Calu3 (cell line): Measurements from ENCODE around the gene TMF1. TPM values are rescaled to one million over a fixed set of nuclear protein-coding genes. Genes with fewer than 3 reads are reported as not detected.

Experiments
- BruUV-seq: library from RNA; stranded (reverse); fragments of 400-500 nt; replicated peaks from 2 replicates; lab custom pipeline; 2021; lab: Mats Ljungman, UMichigan
- CTCF ChIA-PET: fragments of 300-600 bp; sonication (Branson Sonifier 250); formaldehyde crosslinking; loops from one replicate; lab custom pipeline; 2022; ENCODE audit warnings: antibody characterized with exemption; lab: Charles Lee
- DNase-seq: peaks from one replicate; pipeline ENCODE4 v3.0.0; 2022
- H3K27ac Mint-ChIP-seq: one replicate; pipeline ENCODE4 v1.8.0; 2022; ENCODE audit warnings: mixed read lengths; ENCODE audit not compliant: unreplicated experiment
- H3K27me3 Mint-ChIP-seq: one replicate; pipeline ENCODE4 v1.8.0; 2022; ENCODE audit warnings: mixed read lengths; ENCODE audit not compliant: unreplicated experiment
- H3K36me3 Mint-ChIP-seq: one replicate; pipeline ENCODE4 v1.8.0; 2022; ENCODE audit warnings: mild to moderate bottlenecking, moderate library complexity, mixed read lengths; ENCODE audit not compliant: insufficient read depth, unreplicated experiment
- H3K4me1 Mint-ChIP-seq: one replicate; pipeline ENCODE4 v1.8.0; 2022; ENCODE audit warnings: mild to moderate bottlenecking, low read depth, mixed read lengths; ENCODE audit not compliant: unreplicated experiment
- H3K4me3 Mint-ChIP-seq: one replicate; pipeline ENCODE4 v1.8.0; 2022; ENCODE audit warnings: mild to moderate bottlenecking, low read depth, moderate library complexity, mixed read lengths; ENCODE audit not compliant: unreplicated experiment
- H3K9me3 Mint-ChIP-seq: one replicate; pipeline ENCODE4 v1.8.0; 2022; ENCODE audit warnings: low read depth, mixed read lengths; ENCODE audit not compliant: unreplicated experiment
- CTCF ChIP-seq: fragments of 200-600 bp; IDR thresholded peaks from one replicate; pipeline ENCODE4 v1.8.0; 2022; ENCODE audit warnings: antibody characterized with exemption; ENCODE audit not compliant: unreplicated experiment
- intact Hi-C: fragments of 100-400 bp; cut with micrococcal nuclease; formaldehyde crosslinking; loops from one replicate; pipeline ENCODE4 v1.10.0; 2022; ENCODE audit not compliant: unreplicated experiment
- total RNA-seq: library from RNA; stranded (reverse); gene quantifications from 2 replicates; pipeline ENCODE4 v1.2.3, GENCODE V29; 2022

TMF1 gene
- total RNA-seq, 1 experiment from 2014 or later = 34.4 TPM

GRCh38 chr3:69008980-69009379, 43.2 kb downstream of the TMF1 start:
- intact Hi-C loops = no loop called here
- H3K4me1 Mint-ChIP-seq = no peaks in the 10 kb centered on the region
- H3K9me3 Mint-ChIP-seq = no peaks in the 10 kb centered on the region
- H3K27ac Mint-ChIP-seq = no peak overlapping the region
- TF ChIP-seq CTCF = no peak
- H3K36me3 Mint-ChIP-seq = peaks cover 23% of the 10 kb centered on the region
- no TSS peak for BruUV-seq
- H3K4me3 Mint-ChIP-seq = no peak overlapping the region
- no peak for DNase-seq
- H3K27me3 Mint-ChIP-seq = no peaks in the 10 kb centered on the region
- CTCF ChIA-PET = no interaction called here

GRCh38 chr3:69005791-69006482, 46.2 kb downstream of the TMF1 start:
- no peaks in the 10 kb centered on the region for H3K27me3 Mint-ChIP-seq
- intact Hi-C loops = no loop called here
- no peak overlapping the region for H3K27ac Mint-ChIP-seq
- CTCF ChIA-PET = interaction anchor here (0.8 to 1.2 kb wide), 2 partner anchors 7 to 8 kb away, joined by 3 to 4 read pairs; partner anchors contain the start of gene EOGT
- BruUV-seq = no TSS peak
- no peaks in the 10 kb centered on the region for H3K9me3 Mint-ChIP-seq
- TF ChIP-seq CTCF = no peak
- no peak for DNase-seq
- H3K4me1 Mint-ChIP-seq = no peaks in the 10 kb centered on the region
- H3K36me3 Mint-ChIP-seq = peaks cover 15% of the 10 kb centered on the region
- H3K4me3 Mint-ChIP-seq = no peak overlapping the region

- TF ChIP-seq CTCF = no peak
- no peak overlapping the region for H3K27ac Mint-ChIP-seq
- CTCF ChIA-PET = interaction anchor here (0.8 to 1.2 kb wide), 2 partner anchors 8 to 9 kb away, joined by 3 to 4 read pairs; partner anchors contain the start of gene EOGT
- DNase-seq = no peak
- H3K27me3 Mint-ChIP-seq = no peaks in the 10 kb centered on the region
- no TSS peak for BruUV-seq
- intact Hi-C loops = no loop called here
- H3K36me3 Mint-ChIP-seq = peaks cover 17% of the 10 kb centered on the region
- no peak overlapping the region for H3K4me3 Mint-ChIP-seq
- no peaks in the 10 kb centered on the region for H3K9me3 Mint-ChIP-seq
- no peaks in the 10 kb centered on the region for H3K4me1 Mint-ChIP-seq
These were observed 46.9 kb downstream of the TMF1 start for GRCh38 chr3:69005071-69005790.

GRCh38 chr3:69004138-69004537, 48.0 kb downstream of the TMF1 start:
- DNase-seq = no peak
- intact Hi-C loops = no loop called here
- no peaks in the 10 kb centered on the region for H3K9me3 Mint-ChIP-seq
- TF ChIP-seq CTCF = no peak
- H3K27me3 Mint-ChIP-seq = no peaks in the 10 kb centered on the region
- H3K4me1 Mint-ChIP-seq = no peaks in the 10 kb centered on the region
- CTCF ChIA-PET = no interaction called here
- no peak overlapping the region for H3K27ac Mint-ChIP-seq
- no peak overlapping the region for H3K4me3 Mint-ChIP-seq
- peaks cover 17% of the 10 kb centered on the region for H3K36me3 Mint-ChIP-seq
- BruUV-seq = no TSS peak
